ENCODE measurements around the gene NECTIN1.
A peak's percentile ranks its signal among the peaks of the same experiment; 100 is the strongest.

NECTIN1 gene

GRCh38 chr11:119673759-119674336 is 55.2 kb downstream of the NECTIN1 start:
- no peaks in the 10 kb centered on the region for H3K36me3 ChIP-seq (ENCODE audit: control insufficient read depth, insufficient read depth, low read length, severe bottlenecking)
- peaks cover 15% of the 10 kb centered on the region for H3K4me1 ChIP-seq (ENCODE audit: control insufficient read depth, insufficient read depth, low read length)
- no peak overlapping the region for H3K9ac ChIP-seq (ENCODE audit: low read length)
- no peak overlapping the region for H3K4me3 ChIP-seq (ENCODE audit: low read length)
- DNase-seq (ENCODE audit: low read depth) = no peak
- no peaks in the 10 kb centered on the region for H3K27me3 ChIP-seq (replicated peaks; ENCODE audit: control insufficient read depth, insufficient read depth, low read length)
- H3K9me3 ChIP-seq (ENCODE audit: control insufficient read depth, low read length) = no peaks in the 10 kb centered on the region

GRCh38 chr11:119673052-119673758 is 55.8 kb downstream of the NECTIN1 start:
- no peaks in the 10 kb centered on the region for H3K36me3 ChIP-seq (ENCODE audit: control insufficient read depth, insufficient read depth, low read length, severe bottlenecking)

GRCh38 chr11:119672597-119672996 is 56.4 kb downstream of the NECTIN1 start:
- Histone ChIP-seq H3K4me1 (ENCODE audit: control insufficient read depth, insufficient read depth, low read length) (peaks cover 15% of the 10 kb centered on the region), H3K27me3 (replicated peaks; ENCODE audit: control insufficient read depth, insufficient read depth, low read length) (no peaks in the 10 kb centered on the region), H3K9me3 (ENCODE audit: control insufficient read depth, low read length) (no peaks in the 10 kb centered on the region), H3K9ac (ENCODE audit: low read length) (no peak overlapping the region), H3K36me3 (ENCODE audit: control insufficient read depth, insufficient read depth, low read length, severe bottlenecking) (no peaks in the 10 kb centered on the region), H3K4me3 (ENCODE audit: low read length) (no peak overlapping the region)
- no peak for DNase-seq (ENCODE audit: low read depth)

More at GRCh38 chr11:119673052-119673758, 55.8 kb downstream of the NECTIN1 start:
- peaks cover 15% of the 10 kb centered on the region for H3K4me1 ChIP-seq (ENCODE audit: control insufficient read depth, insufficient read depth, low read length)
- H3K9ac ChIP-seq (ENCODE audit: low read length) = no peak overlapping the region
- no peak for DNase-seq (ENCODE audit: low read depth)
- H3K27me3 ChIP-seq (replicated peaks; ENCODE audit: control insufficient read depth, insufficient read depth, low read length) = no peaks in the 10 kb centered on the region
- no peak overlapping the region for H3K4me3 ChIP-seq (ENCODE audit: low read length)
- no peaks in the 10 kb centered on the region for H3K9me3 ChIP-seq (ENCODE audit: control insufficient read depth, low read length)

GRCh38 chr11:119671561-119672015 is 57.4 kb downstream of the NECTIN1 start:
- H3K4me1 ChIP-seq (ENCODE audit: control insufficient read depth, insufficient read depth, low read length) = peaks cover 13% of the 10 kb centered on the region
- DNase-seq (ENCODE audit: low read depth) = no peak
- no peak overlapping the region for H3K4me3 ChIP-seq (ENCODE audit: low read length)
- H3K27me3 ChIP-seq (replicated peaks; ENCODE audit: control insufficient read depth, insufficient read depth, low read length) = no peaks in the 10 kb centered on the region
- no peaks in the 10 kb centered on the region for H3K9me3 ChIP-seq (ENCODE audit: control insufficient read depth, low read length)
- H3K9ac ChIP-seq (ENCODE audit: low read length) = no peak overlapping the region
- H3K36me3 ChIP-seq (ENCODE audit: control insufficient read depth, insufficient read depth, low read length, severe bottlenecking) = no peaks in the 10 kb centered on the region

- H3K36me3 ChIP-seq (ENCODE audit: control insufficient read depth, insufficient read depth, low read length, severe bottlenecking) = no peaks in the 10 kb centered on the region
- H3K4me1 ChIP-seq (ENCODE audit: control insufficient read depth, insufficient read depth, low read length) = peaks cover 8% of the 10 kb centered on the region
- DNase-seq (ENCODE audit: low read depth) = peak; percentile 45
- no peak overlapping the region for H3K4me3 ChIP-seq (ENCODE audit: low read length)
- H3K9me3 ChIP-seq (ENCODE audit: control insufficient read depth, low read length) = no peaks in the 10 kb centered on the region
- no peaks in the 10 kb centered on the region for H3K27me3 ChIP-seq (replicated peaks; ENCODE audit: control insufficient read depth, insufficient read depth, low read length)
- no peak overlapping the region for H3K9ac ChIP-seq (ENCODE audit: low read length)
These were observed 57.9 kb downstream of the NECTIN1 start for GRCh38 chr11:119671051-119671450.

- H3K4me3 ChIP-seq (ENCODE audit: low read length) = no peak overlapping the region
- no peak for DNase-seq (ENCODE audit: low read depth)
- H3K9me3 ChIP-seq (ENCODE audit: control insufficient read depth, low read length) = no peaks in the 10 kb centered on the region
- H3K4me1 ChIP-seq (ENCODE audit: control insufficient read depth, insufficient read depth, low read length) = peaks cover 8% of the 10 kb centered on the region
- no peak overlapping the region for H3K9ac ChIP-seq (ENCODE audit: low read length)
- H3K27me3 ChIP-seq (replicated peaks; ENCODE audit: control insufficient read depth, insufficient read depth, low read length) = no peaks in the 10 kb centered on the region
- H3K36me3 ChIP-seq (ENCODE audit: control insufficient read depth, insufficient read depth, low read length, severe bottlenecking) = no peaks in the 10 kb centered on the region
These were observed 59.5 kb downstream of the NECTIN1 start for GRCh38 chr11:119669487-119669886.

GRCh38 chr11:119668676-119669075 is 60.3 kb downstream of the NECTIN1 start:
- no peaks in the 10 kb centered on the region for H3K36me3 ChIP-seq (ENCODE audit: control insufficient read depth, insufficient read depth, low read length, severe bottlenecking)
- H3K9me3 ChIP-seq (ENCODE audit: control insufficient read depth, low read length) = no peaks in the 10 kb centered on the region
- no peaks in the 10 kb centered on the region for H3K27me3 ChIP-seq (replicated peaks; ENCODE audit: control insufficient read depth, insufficient read depth, low read length)
- H3K4me1 ChIP-seq (ENCODE audit: control insufficient read depth, insufficient read depth, low read length) = peaks cover 8% of the 10 kb centered on the region
- H3K9ac ChIP-seq (ENCODE audit: low read length) = no peak overlapping the region
- H3K4me3 ChIP-seq (ENCODE audit: low read length) = no peak overlapping the region
- no peak for DNase-seq (ENCODE audit: low read depth)

- no peaks in the 10 kb centered on the region for H3K9me3 ChIP-seq (ENCODE audit: control insufficient read depth, low read length)
- no peak overlapping the region for H3K4me3 ChIP-seq (ENCODE audit: low read length)
- no peaks in the 10 kb centered on the region for H3K36me3 ChIP-seq (ENCODE audit: control insufficient read depth, insufficient read depth, low read length, severe bottlenecking)
- peak; percentile 78 for DNase-seq (ENCODE audit: low read depth)
- H3K27me3 ChIP-seq (replicated peaks; ENCODE audit: control insufficient read depth, insufficient read depth, low read length) = no peaks in the 10 kb centered on the region
- peaks cover 7% of the 10 kb centered on the region for H3K4me1 ChIP-seq (ENCODE audit: control insufficient read depth, insufficient read depth, low read length)
- no peak overlapping the region for H3K9ac ChIP-seq (ENCODE audit: low read length)
These were observed 62.4 kb downstream of the NECTIN1 start for GRCh38 chr11:119666463-119667131.

- DNase-seq (ENCODE audit: low read depth) = no peak
- no peaks in the 10 kb centered on the region for H3K27me3 ChIP-seq (replicated peaks; ENCODE audit: control insufficient read depth, insufficient read depth, low read length)
- peaks cover 2% of the 10 kb centered on the region for H3K4me1 ChIP-seq (ENCODE audit: control insufficient read depth, insufficient read depth, low read length)
- H3K9me3 ChIP-seq (ENCODE audit: control insufficient read depth, low read length) = no peaks in the 10 kb centered on the region
- no peak overlapping the region for H3K4me3 ChIP-seq (ENCODE audit: low read length)
- H3K9ac ChIP-seq (ENCODE audit: low read length) = no peak overlapping the region
- H3K36me3 ChIP-seq (ENCODE audit: control insufficient read depth, insufficient read depth, low read length, severe bottlenecking) = no peaks in the 10 kb centered on the region
These were observed 62.9 kb downstream of the NECTIN1 start for GRCh38 chr11:119666061-119666460.

GRCh38 chr11:119664701-119665420 is 64.1 kb downstream of the NECTIN1 start:
- Histone ChIP-seq H3K36me3 (ENCODE audit: control insufficient read depth, insufficient read depth, low read length, severe bottlenecking) (no peaks in the 10 kb centered on the region), H3K4me1 (ENCODE audit: control insufficient read depth, insufficient read depth, low read length) (no peaks in the 10 kb centered on the region), H3K9ac (ENCODE audit: low read length) (no peak overlapping the region), H3K27me3 (replicated peaks; ENCODE audit: control insufficient read depth, insufficient read depth, low read length) (no peaks in the 10 kb centered on the region), H3K9me3 (ENCODE audit: control insufficient read depth, low read length) (no peaks in the 10 kb centered on the region), H3K4me3 (ENCODE audit: low read length) (no peak overlapping the region)
- DNase-seq (ENCODE audit: low read depth) = no peak

- Histone ChIP-seq H3K9me3 (ENCODE audit: control insufficient read depth, low read length) (no peaks in the 10 kb centered on the region), H3K4me1 (ENCODE audit: control insufficient read depth, insufficient read depth, low read length) (no peaks in the 10 kb centered on the region), H3K9ac (ENCODE audit: low read length) (no peak overlapping the region), H3K4me3 (ENCODE audit: low read length) (no peak overlapping the region), H3K36me3 (ENCODE audit: control insufficient read depth, insufficient read depth, low read length, severe bottlenecking) (no peaks in the 10 kb centered on the region), H3K27me3 (replicated peaks; ENCODE audit: control insufficient read depth, insufficient read depth, low read length) (no peaks in the 10 kb centered on the region)
- DNase-seq (ENCODE audit: low read depth) = no peak
These were observed 64.9 kb downstream of the NECTIN1 start for GRCh38 chr11:119664063-119664572.

Data from adipocyte (in vitro differentiated cells).